ENCODE results near the gene ABLIM1. TPM values are rescaled to one million over a fixed set of nuclear protein-coding genes. Genes with fewer than 3 reads are reported as not detected.

Gene ABLIM1
- total and polyA plus RNA-seq, 2 of the 4 experiments (the other 2 are of a cell fraction): 7.7 to 9.9 TPM

- Histone ChIP-seq H3K56ac (ENCODE audit: extremely low read depth, insufficient read depth, low read length) (no peak overlapping the region), H2AFZ (replicated peaks; ENCODE audit: low read length, poor library complexity) (no peak overlapping the region), H3K79me1 (ENCODE audit: low read depth in 1 of 2, low read length in 2 of 2) (no peaks in the 10 kb centered on the region; a peak in 1 of 4 replicates), H3K4me2 (ENCODE audit: low read depth, low read length) (no peak overlapping the region), H3K9ac (ENCODE audit: low read depth, low read length) (no peak overlapping the region), H4K8ac (ENCODE audit: low read depth in 2 of 2, low read length in 2 of 2) (no peak overlapping the region), H3K36me3 (ENCODE audit: control insufficient read depth, insufficient read depth, low read length) (no peaks in the 10 kb centered on the region), H3K9me3 (ENCODE audit: control insufficient read depth, insufficient read depth, low read length) (no peaks in the 10 kb centered on the region), H3K27me3 (ENCODE audit: control insufficient read depth, insufficient read depth, low read length) (no peaks in the 10 kb centered on the region; the same call in 1 of the 2 replicates), H3K14ac (replicated peaks; ENCODE audit: low read depth, low read length) (no peak overlapping the region), H4K20me1 (ENCODE audit: insufficient read depth, low read length) (no peaks in the 10 kb centered on the region), H4K5ac (ENCODE audit: low read depth, low read length) (no peak overlapping the region), H2BK120ac (ENCODE audit: low read depth, low read length) (no peak overlapping the region), H3K27ac (ENCODE audit: insufficient read depth, low read length) (no peak overlapping the region), H3K4me1 (ENCODE audit: control insufficient read depth, insufficient read depth, low read length) (0 out of 2 replicates have a peak, but pooled peaks cover 2% of the 10 kb centered on the region), H3K18ac (ENCODE audit: low read depth, low read length) (no peak overlapping the region), H3K9me1 (ENCODE audit: insufficient read depth, low read length) (peaks cover 3% of the 10 kb centered on the region; the same call in 1 of the 2 replicates), H4K91ac (ENCODE audit: insufficient read depth, low read depth, low read length) (no peak overlapping the region), H2BK20ac (ENCODE audit: low read depth, low read length) (no peak overlapping the region), H2AK5ac (ENCODE audit: low read depth, low read length) (no peak overlapping the region), H3K4ac (ENCODE audit: low read depth, low read length) (no peak overlapping the region), H2BK15ac (ENCODE audit: low read depth, low read length) (no peak overlapping the region), H2AK9ac (replicated peaks; ENCODE audit: low read depth, low read length, poor library complexity) (no peak overlapping the region), H3K23ac (ENCODE audit: low read depth, low read length) (no peak overlapping the region), H2BK5ac (ENCODE audit: low read depth, low read length, poor library complexity, severe bottlenecking) (no peak overlapping the region), H3K4me3 (ENCODE audit: insufficient read depth, low read depth, low read length) (no peak overlapping the region)
- dilution Hi-C loops (cut with HindIII; ENCODE audit: low sequenced_read_pairs, unreplicated experiment) (no loop called here), in situ Hi-C loops (cut with MboI; ENCODE audit: low sequenced_read_pairs) (loop anchor here (10.0 kb wide), 1 partner anchor 232 kb away; no protein-coding TSS in a partner anchor), intact Hi-C loops (cut with micrococcal nuclease) (no loop called here)
- no peak for DNase-seq
- no TSS peak for BruUV-seq (replicated peaks)
- no peak for ATAC-seq (ENCODE audit: low read depth)
- no CpG with 5 or more reads among the region's 4 CpGs for WGBS, 2 experiments (ENCODE audit: extremely low coverage in 2 of 2, insufficient read length in 1 of 2)
- CTCF ChIA-PET: no interaction called here
- POLR2A ChIA-PET (ENCODE audit: unreplicated experiment): no interaction called here
- TF ChIP-seq SMC3 (IDR thresholded peaks at IDR 0.05; ENCODE audit: low read depth, low read length): no peak
- no peak for TF ChIP-seq NFE2L2 (IDR thresholded peaks at IDR 0.05; ENCODE audit: low read depth, low read length)
- TF ChIP-seq MXI1 (IDR thresholded peaks at IDR 0.05; ENCODE audit: borderline replicate concordance, low read depth, low read length): no peak
- TF ChIP-seq USF2 (IDR thresholded peaks at IDR 0.05; ENCODE audit: low read depth, low read length): no peak
- TF ChIP-seq CHD1 (IDR thresholded peaks at IDR 0.05; ENCODE audit: low read depth, low read length): no peak
- no peak for TF ChIP-seq POLR2A (IDR thresholded peaks at IDR 0.05; ENCODE audit: low read depth, low read length)
- no peak for TF ChIP-seq RCOR1 (IDR thresholded peaks at IDR 0.05; ENCODE audit: insufficient replicate concordance, low read length)
- no peak for TF ChIP-seq ELK1 (IDR thresholded peaks at IDR 0.05; ENCODE audit: borderline replicate concordance, low read depth, low read length)
- no peak for TF ChIP-seq FOS (IDR thresholded peaks at IDR 0.05; ENCODE audit: low read depth, low read length)
- TF ChIP-seq MAZ (IDR thresholded peaks at IDR 0.05; ENCODE audit: borderline replicate concordance, low read depth, low read length): no peak
- TF ChIP-seq RFX5 (IDR thresholded peaks at IDR 0.05; ENCODE audit: low read depth, low read length): no peak
- TF ChIP-seq CTCF (conservative IDR thresholded peaks at IDR 0.05; ENCODE audit: low read depth, low read length): no peak
- no peak for TF ChIP-seq RAD21 (IDR thresholded peaks at IDR 0.05; ENCODE audit: low read length)
- TF ChIP-seq BHLHE40 (IDR thresholded peaks at IDR 0.05; ENCODE audit: low read depth, low read length): no peak
- TF ChIP-seq MAFK (IDR thresholded peaks at IDR 0.05; ENCODE audit: low read depth, low read length): no peak
- no peak for TF ChIP-seq CEBPB (IDR thresholded peaks at IDR 0.05; ENCODE audit: low read depth, low read length)
These were observed 48.5 kb upstream of the ABLIM1 start for GRCh38 chr10:114706458-114707055.

All from IMR-90 (cell line).